GM12878 (cell line): ENCODE data around the gene EOMES. TPM values are rescaled to one million over a fixed set of nuclear protein-coding genes. Genes with fewer than 3 reads are reported as not detected.

Experiments used
- ATAC-seq: fragments of 200-7000 bp; cut with Tn5 transposase; 3 replicates; pipeline ENCODE4 v1.9.1; 2020; ENCODE audit warnings: mild to moderate bottlenecking, moderate library complexity
- BruUV-seq: library from RNA; stranded (reverse); fragments of 400-500 nt; replicated peaks from 2 replicates; lab custom pipeline; 2021; lab: Mats Ljungman, UMichigan
- CTCF ChIA-PET: fragments of 300-600 bp; sonication (Branson Sonifier 250); formaldehyde crosslinking; extraction: SDS; loops from one replicate; lab custom pipeline; 2021; ENCODE audit warnings: inconsistent platforms; lab: Yijun Ruan, JAX
- POLR2A ChIA-PET: fragments of 350-600 bp; formaldehyde crosslinking; extraction: SDS; loops from one replicate; lab custom pipeline; 2021; ENCODE audit warnings: inconsistent platforms; lab: Charles Lee
- RAD21 ChIA-PET: fragments of 300-600 bp; sonication (Branson Sonifier 250); formaldehyde crosslinking; loops from one replicate; lab custom pipeline; 2023; ENCODE audit warnings: antibody characterized with exemption; ENCODE audit not compliant: unreplicated experiment; lab: Charles Lee
- SMC1A ChIA-PET: fragments of 300-600 bp; sonication (Branson Sonifier 250); formaldehyde crosslinking; loops from one replicate; lab custom pipeline; 2023; ENCODE audit not compliant: unreplicated experiment, uncharacterized antibody; lab: Charles Lee
- DNase-seq: peaks from one replicate; pipeline ENCODE4 v3.0.0-alpha.2; 2011; ENCODE audit warnings: low read depth, low spot score
- FAIRE-seq: peaks from 3 replicates; lab custom pipeline; 2011; peaks lifted over from hg19 to GRCh38; lab: Jason Lieb, UNC
- H2AFZ ChIP-seq: 2 replicates; pipeline ENCODE4 v1.6.0; 2011; ENCODE audit warnings: low read depth, low read length, control low read depth; ENCODE audit not compliant: control insufficient read depth
- H3K27ac ChIP-seq: 2 replicates; pipeline ENCODE4 v1.5.1; 2011; ENCODE audit warnings: control low read depth; ENCODE audit not compliant: control insufficient read depth, insufficient read depth
- H3K27me3 ChIP-seq, 2 experiments: replicated peaks in 1 of 2; 2 replicates each; pipeline versions ENCODE4 v1.6.0 to v1.6.1; 2011; ENCODE audit warnings: low read length in 1 of 2; ENCODE audit not compliant: control insufficient read depth in 2 of 2, insufficient read depth in 2 of 2
- H3K36me3 ChIP-seq, 2 experiments: 2 replicates each; pipeline ENCODE4 v1.5.1; 2011; ENCODE audit warnings: low read length in 1 of 2; ENCODE audit not compliant: control insufficient read depth in 2 of 2, insufficient read depth in 2 of 2
- H3K4me1 ChIP-seq: 2 replicates; pipeline ENCODE4 v1.6.1; 2011; ENCODE audit warnings: mild to moderate bottlenecking, low read length, moderate library complexity, mixed read lengths; ENCODE audit not compliant: control insufficient read depth, insufficient read depth
- H3K4me2 ChIP-seq: 2 replicates; pipeline ENCODE4 v1.6.0; 2011; ENCODE audit warnings: control low read depth; ENCODE audit not compliant: control insufficient read depth, insufficient read depth
- H3K4me3 ChIP-seq: fragments of 200-600 bp; sonication (generic); 2 replicates; pipeline ENCODE4 v1.5.1; 2016
- H3K79me2 ChIP-seq: 2 replicates; pipeline ENCODE4 v1.6.0; 2011; ENCODE audit warnings: low read length; ENCODE audit not compliant: control insufficient read depth, insufficient read depth
- H3K9ac ChIP-seq: 2 replicates; pipeline ENCODE4 v1.8.0; 2011; ENCODE audit warnings: low read length, control low read depth, mixed read lengths; ENCODE audit not compliant: control insufficient read depth, insufficient read depth
- H3K9me3 ChIP-seq: replicated peaks from 3 replicates; pipeline ENCODE4 v1.5.1; 2011; ENCODE audit warnings: mild to moderate bottlenecking, low read length; ENCODE audit not compliant: control insufficient read depth, insufficient read depth
- H4K20me1 ChIP-seq: 2 replicates; pipeline ENCODE4 v1.6.0; 2011; ENCODE audit not compliant: control insufficient read depth, insufficient read depth
- BCL11A ChIP-seq: IDR thresholded peaks from 2 replicates; pipeline ENCODE4 v1.6.1; 2011; ENCODE audit warnings: low read depth, low read length
- BHLHE40 ChIP-seq, 2 experiments: fragments of 450-650 bp in 1 of 2; IDR thresholded peaks; 2 replicates each; pipeline ENCODE4 v1.6.1; 2011 to 2017; ENCODE audit warnings: low read depth in 2 of 2, borderline replicate concordance in 1 of 2, improper control_type of control experiment in 1 of 2, low read length in 1 of 2, mild to moderate bottlenecking in 1 of 2
- CHD2 ChIP-seq: IDR thresholded peaks from 2 replicates; pipeline ENCODE4 v1.6.1; 2011; ENCODE audit warnings: low read depth, low read length, improper control_type of control experiment, borderline replicate concordance
- EZH2 ChIP-seq: IDR thresholded peaks from 2 replicates; pipeline ENCODE4 v1.6.1; 2012; ENCODE audit warnings: low read depth, mild to moderate bottlenecking, control low read depth, inconsistent platforms, low read length, borderline replicate concordance; ENCODE audit not compliant: control insufficient read depth
- IKZF2 ChIP-seq, 2 experiments: fragments of 450-650 bp; IDR thresholded peaks; 2 replicates each; pipeline ENCODE4 v1.6.1; 2017; ENCODE audit warnings: mild to moderate bottlenecking in 2 of 2, moderate library complexity in 2 of 2
- IRF5 ChIP-seq: fragments of 450-650 bp; IDR thresholded peaks from 2 replicates; pipeline ENCODE4 v1.6.1; 2017; ENCODE audit warnings: borderline replicate concordance
- MLLT1 ChIP-seq: fragments of 450-650 bp; IDR thresholded peaks from 2 replicates; pipeline ENCODE4 v1.6.1; 2016; ENCODE audit warnings: mild to moderate bottlenecking
- WGBS: methylation state at CpG from one replicate; pipeline ENCODE4 v1.1.6; 2016; ENCODE audit warnings: low lambda C conversion rate; ENCODE audit not compliant: insufficient replicate concordance, insufficient coverage; ENCODE audit errors: missing lambda C conversion rate; 5-methylcytosine and 5-hydroxymethylcytosine counted together
- in situ Hi-C: fragments of 300-500 bp; cut with MboI; formaldehyde crosslinking; loops from 9 replicates; pipeline ENCODE4 v1.14.3; 2018; ENCODE audit warnings: mixed read lengths
- intact Hi-C: fragments of 100-400 bp; cut with micrococcal nuclease; formaldehyde crosslinking; loops from one replicate; pipeline ENCODE4 v1.14.2; 2022; ENCODE audit not compliant: unreplicated experiment
- polyA plus RNA-seq, 11 experiments: library from polyadenylated mRNA; depleted of rRNA in 4 of 11; unstranded in 6 of 11; stranded (reverse) in 5 of 11; fragments of >200 nt; fragmentation: Nextera tagmentation in 4 of 11; fragmentation: Illumina TruSeq in 1 of 11; extraction: Ambion mirVana in 4 of 11; extraction: Trizol in 1 of 11; gene quantifications; 1 replicate in 1 of 11; 2 replicates in 10 of 11; pipeline versions ENCODE4 v1.2.1 to v1.2.3, GENCODE V29; 2011 to 2016; ENCODE audit warnings: inconsistent platforms in 2 of 11, missing spikeins in 2 of 11, low read depth in 1 of 11
- total RNA-seq, 4 experiments: library from RNA; depleted of rRNA in 3 of 4; stranded (reverse); fragments of >200 nt in 3 of 4; fragmentation: Illumina TruSeq in 1 of 4; extraction: Trizol in 1 of 4; gene quantifications; 2 replicates each; pipeline versions ENCODE4 v1.2.1 to v1.2.3, GENCODE V29; 2013 to 2021

The EOMES gene
- total and polyA plus RNA-seq, 10 of the 15 experiments (the other 5 are each of a cell fraction or from before 2014, with no cell fraction given), result 1.5 to 178 (median 4.5) TPM

- BruUV-seq, result no TSS peak
- H3K79me2 ChIP-seq, result no peaks in the 10 kb centered on the region
- H2AFZ ChIP-seq, result peak overlapping the region; percentile 13; the same call in 1 of the 2 replicates
- no peak overlapping the region; the same call in 1 of the 2 replicates for H3K4me3 ChIP-seq
- no peak overlapping the region for H3K9ac ChIP-seq
- DNase-seq (no peak), FAIRE-seq (no peak), ATAC-seq (no peak)
- peaks cover 2 to 22% of the 10 kb centered on the region in 2 experiments for H3K27me3 ChIP-seq
- POLR2A ChIA-PET, result interaction anchor here (1.0 to 2.5 kb wide), 6 partner anchors 8 to 612 kb away, joined by 3 to 26 read pairs (median 4); partner anchors contain the start of gene EOMES
- H3K9me3 ChIP-seq, result no peaks in the 10 kb centered on the region
- H3K4me1 ChIP-seq, result no peaks in the 10 kb centered on the region
- no peaks in the 10 kb centered on the region for H3K36me3 ChIP-seq
- intact Hi-C loops (loop anchor here (5.0 kb wide), 2 partner anchors 324 to 409 kb away; no protein-coding TSS in a partner anchor), in situ Hi-C loops (loop anchor here (5.0 to 10.0 kb wide), 2 partner anchors 421 to 619 kb away; no protein-coding TSS in a partner anchor)
- peak; percentile 32 to 40; a peak in 2 of 4 replicates for TF ChIP-seq IKZF2 (IDR thresholded peaks at IDR 0.05)
- TF ChIP-seq EZH2, result 0 out of 2 replicates have a peak, but pooled peaks have one; percentile 91
- TF ChIP-seq MLLT1, result peak; percentile 30; the same call in 1 of the 2 replicates
- no peak for TF ChIP-seq BCL11A
- no peak for TF ChIP-seq CHD2
- TF ChIP-seq BHLHE40 (IDR thresholded peaks at IDR 0.05; ENCODE audit: borderline replicate concordance in 1 of 2, low read depth in 2 of 2, low read length in 1 of 2), result peak in 1 of 2 experiments; percentile 37; a peak in 1 of 4 replicates
- TF ChIP-seq IRF5, result no peak
- H3K27ac ChIP-seq, result no peak overlapping the region
- RAD21 ChIA-PET, result interaction anchor here (1.0 to 3.6 kb wide), 20 partner anchors 8 to 631 kb away, joined by 3 to 186 read pairs (median 12); partner anchors contain the start of gene EOMES
- H3K4me2 ChIP-seq, result peak overlapping the region; percentile 67
- H4K20me1 ChIP-seq, result no peaks in the 10 kb centered on the region
- 21% methylated on average over 25 of the region's 25 CpGs for WGBS
- SMC1A ChIA-PET, result interaction anchor here (1.0 to 3.3 kb wide), 21 partner anchors 9 to 635 kb away, joined by 3 to 131 read pairs (median 9); partner anchors contain the start of genes AZI2, EOMES and ZCWPW2
- CTCF ChIA-PET, result interaction anchor here (1.1 to 3.8 kb wide), 16 partner anchors 8 to 631 kb away, joined by 4 to 140 read pairs (median 14); partner anchors contain the start of gene EOMES
Measured at GRCh38 chr3:27713435-27714145, 8.5 kb downstream of the EOMES start.
